Suppressor macrophage treated with lipopolysaccharide for 4 hours (primary cell): ENCODE measurements around the gene NR2F6.

Experiments used
- DNase-seq: peaks from one replicate; pipeline ENCODE4 v3.0.0-alpha.2; 2020

Gene NR2F6

DNA sequence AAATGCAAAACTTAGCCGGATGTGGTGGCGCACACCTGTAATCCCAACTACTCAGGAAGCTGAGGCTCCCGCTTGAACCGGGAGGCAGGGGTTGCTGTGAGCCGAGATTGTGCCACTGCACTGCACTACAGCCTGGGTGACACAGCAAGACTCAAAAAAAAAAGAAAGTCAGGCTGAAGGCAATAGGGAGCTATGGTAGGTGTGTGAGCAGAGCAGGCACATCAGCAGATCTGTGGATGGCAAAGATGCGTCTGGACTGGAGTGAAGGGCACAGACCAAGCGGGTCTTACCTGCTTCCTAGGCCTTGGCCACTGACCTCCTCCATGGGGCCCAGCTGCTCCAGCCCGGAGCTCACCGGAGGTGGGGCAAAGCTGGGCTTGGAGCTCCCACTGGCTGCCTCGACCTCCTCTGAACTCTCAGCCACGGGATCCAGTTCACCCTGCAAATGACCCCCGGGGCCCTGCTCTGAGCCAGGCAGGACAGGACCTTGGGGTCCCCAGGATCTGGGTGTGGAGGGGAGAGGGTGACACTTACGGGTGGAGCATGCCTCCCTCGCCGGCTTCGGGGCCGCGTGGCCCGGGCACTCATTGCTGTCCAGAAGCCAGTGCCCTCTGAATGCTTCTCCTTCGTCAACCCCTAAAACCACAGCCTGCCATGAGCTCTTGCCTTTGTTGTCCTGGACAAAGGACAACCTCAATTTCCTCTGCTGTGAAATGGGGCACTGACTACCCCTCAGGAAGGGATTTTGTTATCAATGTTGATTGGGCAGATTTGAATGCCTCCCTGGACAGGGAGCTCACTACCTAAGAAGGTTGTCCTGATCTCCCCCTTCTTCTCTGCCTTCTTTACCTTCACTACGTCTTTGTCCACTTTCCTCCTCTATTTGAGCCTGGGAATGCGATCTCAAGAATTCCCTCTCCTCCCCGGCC is 18.3 kb upstream of the NR2F6 start:
- DNase-seq: no peak

- no peak for DNase-seq
These were observed 16.8 kb upstream of the NR2F6 start for GRCh38 chr19:17262557-17262956.

- peak; percentile 85 for DNase-seq
These were observed 15.2 kb upstream of the NR2F6 start for GRCh38 chr19:17260842-17261325.

DNA sequence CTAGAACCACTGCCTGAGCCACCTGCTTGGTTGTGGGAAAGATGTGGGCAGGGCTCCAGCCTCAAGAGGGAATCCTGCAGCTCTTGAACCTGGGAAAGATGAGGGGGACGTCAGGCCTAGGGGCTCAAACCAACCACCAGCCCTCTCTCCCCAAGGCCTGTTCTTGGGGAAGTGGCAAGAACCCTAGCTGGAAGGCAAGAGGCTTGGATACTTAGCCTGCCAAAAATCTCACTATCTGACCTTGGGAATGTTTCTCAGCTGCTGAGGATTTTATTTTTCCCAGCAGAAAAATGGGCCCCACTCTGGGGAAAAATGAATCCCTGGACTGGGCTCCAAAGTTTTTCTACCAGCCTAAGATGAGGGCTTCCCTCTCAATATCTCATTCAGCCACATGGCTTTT is 14.2 kb upstream of the NR2F6 start:
- DNase-seq: no peak

DNA sequence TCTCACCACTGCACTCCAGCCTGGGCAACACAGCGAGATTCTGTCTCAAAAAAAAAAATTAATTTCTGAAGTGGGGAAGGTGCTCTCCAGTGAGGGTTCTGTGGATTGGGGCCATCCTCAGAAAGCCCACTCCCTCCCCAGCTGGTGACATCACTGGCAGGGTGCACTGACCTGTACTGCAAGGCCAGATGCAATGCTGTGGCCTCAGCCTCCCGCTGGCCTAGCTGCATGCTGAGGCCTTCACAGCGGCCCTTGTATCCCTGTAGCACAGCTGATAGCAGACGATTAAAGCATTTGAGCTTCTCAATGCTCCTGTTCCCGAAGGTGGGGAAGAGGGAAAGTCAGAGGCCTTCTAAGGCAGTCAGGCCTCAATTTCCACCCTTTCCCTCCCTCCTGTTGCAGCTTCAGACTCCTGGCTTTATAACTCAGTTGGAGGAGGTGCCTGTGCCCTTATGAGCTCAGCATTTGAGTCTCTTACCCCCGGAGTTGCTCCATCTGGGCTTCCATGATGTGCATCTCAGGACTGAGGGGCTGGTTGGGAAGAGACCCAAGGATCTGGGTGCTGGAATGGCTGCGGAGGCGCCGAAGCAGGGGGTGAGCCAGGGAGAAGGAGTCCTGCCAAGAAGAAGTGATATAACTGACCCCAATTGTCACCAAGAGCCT is 13.5 kb upstream of the NR2F6 start:
- DNase-seq: no peak

- no peak for DNase-seq
These were observed 10.4 kb upstream of the NR2F6 start for GRCh38 chr19:17256130-17256529.

DNA sequence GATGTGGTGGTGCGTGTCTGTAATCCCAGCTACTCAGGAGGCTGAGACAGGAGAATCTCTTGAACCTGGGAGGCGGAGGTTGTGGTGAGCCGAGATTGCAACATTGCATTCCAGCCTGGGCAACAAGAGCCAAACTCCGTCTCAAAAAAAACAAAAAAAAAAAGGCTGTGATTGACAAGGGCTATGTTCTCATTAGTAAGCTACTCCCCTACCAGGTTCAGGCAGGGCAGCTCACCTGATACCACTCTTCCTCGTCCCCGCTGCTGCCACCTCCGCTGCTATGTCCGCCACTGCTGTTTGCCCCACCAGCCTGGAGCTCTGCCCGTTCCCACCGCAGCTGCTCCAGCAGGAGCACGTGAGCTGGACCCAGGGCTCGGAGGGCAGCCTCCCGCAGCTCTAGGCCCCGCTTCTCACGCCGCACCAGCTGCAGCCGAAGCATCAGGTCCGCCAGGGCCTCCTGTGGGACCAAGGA is 9.5 kb upstream of the NR2F6 start:
- DNase-seq: no peak

GRCh38 chr19:17254636-17255035 is 8.9 kb upstream of the NR2F6 start:
- DNase-seq: no peak

DNA sequence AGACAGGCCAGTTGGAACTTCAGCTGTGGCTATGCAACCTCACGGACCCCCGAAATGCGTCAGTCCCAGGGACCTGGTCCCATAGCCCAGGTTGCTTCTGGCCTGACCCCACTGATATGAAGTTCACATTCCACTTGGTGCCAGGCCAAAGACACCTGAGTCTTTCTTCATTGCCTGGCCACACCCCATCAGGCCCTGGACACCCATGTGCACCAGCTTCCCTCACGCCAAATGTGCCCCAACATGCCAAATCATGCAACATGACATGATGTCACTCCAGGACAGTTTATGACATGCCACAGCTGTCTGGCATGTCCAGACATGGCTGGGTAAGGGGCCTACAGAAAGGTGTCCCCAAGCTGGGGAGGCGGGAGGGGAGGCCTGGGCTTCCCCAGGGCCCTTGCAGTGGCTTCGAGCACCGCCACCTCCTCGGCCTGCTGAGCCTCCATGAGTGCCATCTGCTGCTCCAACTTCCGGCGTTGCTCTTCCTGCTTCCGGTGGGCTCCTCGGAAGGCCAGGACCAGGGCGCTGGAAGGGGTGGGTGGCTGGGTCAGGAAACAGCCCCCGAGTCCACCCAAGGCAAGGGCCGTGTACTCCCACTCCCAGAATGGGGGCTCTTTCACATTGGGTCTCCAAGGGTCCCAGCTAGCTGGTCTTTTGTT is 4.3 kb upstream of the NR2F6 start:
- no peak for DNase-seq

DNA sequence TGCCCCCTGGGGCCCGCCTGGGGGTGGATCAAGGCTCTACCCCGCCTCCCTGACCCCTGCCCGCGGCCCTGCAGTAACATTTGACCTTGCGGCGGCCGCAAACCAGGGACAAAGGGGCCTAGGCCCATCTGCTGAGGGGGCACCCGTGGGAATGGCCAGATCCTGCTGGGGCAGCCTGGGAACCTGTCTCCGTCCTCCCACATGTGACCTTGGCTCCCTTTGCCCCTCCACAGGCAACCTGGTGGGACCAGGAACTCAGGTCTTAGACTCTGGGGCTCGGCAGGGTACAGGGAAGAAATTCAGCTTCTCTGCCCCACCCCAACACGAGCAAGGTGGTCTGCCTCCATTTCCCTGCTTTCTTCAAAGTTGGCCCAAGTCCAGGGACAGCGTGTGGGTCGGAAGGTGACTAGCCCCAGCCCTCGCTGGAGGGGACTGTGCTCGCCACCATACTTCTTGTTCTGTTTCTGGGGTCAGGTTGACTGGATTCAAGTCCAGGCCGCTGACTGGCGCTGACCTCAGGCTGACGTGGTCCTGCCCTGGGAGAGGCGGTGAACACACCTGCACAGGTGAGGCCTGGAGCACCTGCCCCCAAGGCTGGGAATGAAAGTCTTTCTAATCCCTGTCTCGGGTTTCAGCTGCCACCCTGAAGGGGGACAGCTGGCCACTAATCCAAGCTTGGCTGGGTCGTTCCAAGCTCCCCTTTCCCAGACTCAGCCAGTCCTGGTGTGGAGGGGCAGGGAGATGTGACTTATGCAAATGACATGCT is 2.5 kb upstream of the NR2F6 start:
- DNase-seq: no peak

- DNase-seq: peak; percentile 46
These were observed 1.1 kb upstream of the NR2F6 start for GRCh38 chr19:17246681-17247425.

GRCh38 chr19:17244618-17245534 is 843 bp downstream of the NR2F6 start:
- peak; percentile 30 for DNase-seq

DNA sequence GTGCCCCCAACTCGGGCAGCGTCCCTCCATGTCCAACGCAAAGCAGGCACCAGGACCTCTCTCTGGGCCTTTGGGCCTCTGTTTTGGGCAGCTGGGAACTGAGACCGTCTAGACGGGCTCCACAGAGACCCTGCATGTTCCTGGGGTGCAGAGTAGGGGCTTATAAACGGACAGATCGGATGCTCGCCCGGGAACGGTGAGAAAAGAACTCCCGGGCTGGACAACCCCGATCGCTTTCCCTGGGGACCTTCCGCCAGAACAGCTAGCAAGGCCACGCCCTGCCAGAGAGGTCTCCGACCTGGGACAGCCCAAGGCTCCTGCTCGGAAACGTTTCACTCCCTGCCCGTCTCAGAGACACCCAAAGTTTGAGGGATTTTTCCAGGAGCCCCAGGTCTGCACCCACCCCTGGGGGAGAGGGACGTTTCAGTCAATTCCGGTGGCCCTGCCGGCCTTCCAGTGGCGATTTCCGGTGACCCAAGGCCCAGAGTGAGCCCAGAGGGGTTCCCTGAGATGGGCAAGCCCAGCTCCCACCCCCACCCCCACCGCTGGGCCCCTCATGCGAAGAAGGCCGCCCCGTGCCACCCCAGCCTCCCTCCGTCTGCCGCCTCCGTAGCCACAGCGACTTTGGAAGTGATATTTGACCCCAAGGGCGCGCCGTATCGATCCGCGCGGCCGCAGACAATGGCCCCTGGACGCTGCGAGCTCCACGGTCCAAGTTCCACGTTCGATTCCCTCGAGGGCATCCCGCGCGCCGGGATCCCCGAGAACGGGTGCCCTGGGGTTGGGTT is 1.7 kb downstream of the NR2F6 start:
- no peak for DNase-seq

GRCh38 chr19:17243211-17243829 is 2.4 kb downstream of the NR2F6 start:
- DNase-seq: no peak

- DNase-seq: no peak
These were observed 3.1 kb downstream of the NR2F6 start for GRCh38 chr19:17242431-17243208.

- DNase-seq: no peak
These were observed 4.8 kb downstream of the NR2F6 start for GRCh38 chr19:17240826-17241399.

DNA sequence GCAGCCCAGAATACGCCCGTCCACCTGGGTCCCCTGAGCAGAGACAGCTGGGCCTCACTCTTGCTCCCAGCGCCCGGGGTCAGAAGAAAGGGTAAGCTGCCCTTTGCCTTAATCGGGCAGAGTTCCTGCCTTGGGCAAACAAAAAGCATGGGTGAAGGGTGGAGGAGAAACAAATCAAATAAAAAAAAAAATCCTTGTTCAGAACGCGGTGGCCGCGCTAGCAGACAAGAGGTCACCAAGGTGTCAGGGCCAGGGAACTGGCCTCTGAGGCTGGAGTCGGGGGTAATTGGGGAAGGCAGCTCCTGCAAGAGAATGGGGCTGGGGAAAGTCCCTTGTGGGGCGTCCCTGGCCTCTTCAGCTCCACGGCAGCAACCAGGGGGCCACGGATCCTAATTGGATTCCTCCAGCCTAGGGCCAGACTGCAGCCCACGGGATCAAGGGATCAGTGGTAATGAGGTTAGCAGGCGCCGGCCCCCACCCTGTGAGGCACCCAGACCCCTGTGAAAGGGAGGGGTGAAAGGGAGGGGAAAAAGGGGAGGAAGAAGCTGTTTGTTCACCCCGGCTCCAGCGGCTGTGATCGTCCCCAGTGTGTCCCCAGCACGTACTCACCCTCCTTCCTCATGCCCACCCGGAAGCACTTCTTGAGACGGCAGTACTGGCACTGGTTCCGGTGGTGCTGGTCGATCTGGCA is 5.5 kb downstream of the NR2F6 start:
- DNase-seq: no peak
